ENCODE data around the gene ZNF839.
"Not testable (repeated sequence)": the region's sequence is repeated elsewhere in the genome, so short reads cannot be mapped to it uniquely, and the experiment has no call there.

ZNF839 gene

DNA sequence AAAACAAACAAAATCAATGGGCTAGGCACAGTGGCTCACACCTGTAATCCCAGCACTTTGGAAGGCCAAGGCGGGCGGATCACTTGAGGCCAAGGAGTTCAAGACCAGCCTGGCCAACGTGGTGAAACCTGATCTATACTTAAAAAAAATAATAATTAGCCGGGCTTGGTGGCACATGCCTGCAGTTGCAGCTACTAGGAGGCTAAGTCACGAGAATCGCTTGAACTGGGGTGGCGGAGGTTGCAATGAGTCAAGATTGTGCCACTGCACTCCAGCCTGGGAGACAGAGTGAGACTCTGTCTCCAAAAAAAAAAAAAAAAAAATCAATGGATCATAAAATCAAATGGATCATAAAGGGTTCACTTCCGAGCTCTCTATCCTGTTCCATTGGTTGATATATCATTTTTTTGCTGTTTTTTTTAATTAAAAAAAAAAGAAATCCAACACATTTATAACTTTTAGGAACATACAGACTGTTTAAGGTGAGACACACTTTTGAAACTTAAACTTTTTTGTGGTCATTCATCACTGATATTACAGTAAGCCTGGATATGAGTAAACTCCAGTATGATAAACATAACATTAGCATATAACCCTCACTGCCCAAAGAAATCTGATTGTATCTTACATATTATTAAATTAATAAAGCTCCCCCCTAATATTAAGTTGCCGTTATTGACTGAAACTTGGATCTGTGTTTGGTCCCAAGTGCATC, 36.6 kb upstream of the ZNF839 start:
- Histone ChIP-seq H3K9ac (ENCODE audit: insufficient read length) (no peak overlapping the region), H3K4me3 (no peak overlapping the region), H3K27ac (no peak overlapping the region), H3K9me3 (ENCODE audit: low read depth, low read length) (no peaks in the 10 kb centered on the region), H3K36me3 (ENCODE audit: insufficient read depth, low read length) (no peaks in the 10 kb centered on the region)
- TF ChIP-seq EZH2 (IDR thresholded peaks at IDR 0.05) (no peak), FOXP2 (optimal IDR thresholded peaks at IDR 0.05; ENCODE audit: control extremely low read depth, extremely low read length, insufficient read depth) (no peak), POLR2AphosphoS5 (IDR thresholded peaks at IDR 0.05; ENCODE audit: borderline replicate concordance, low read depth, low read length) (no peak)
- DNase-seq (ENCODE audit: low read depth, low spot score) = no peak

DNA sequence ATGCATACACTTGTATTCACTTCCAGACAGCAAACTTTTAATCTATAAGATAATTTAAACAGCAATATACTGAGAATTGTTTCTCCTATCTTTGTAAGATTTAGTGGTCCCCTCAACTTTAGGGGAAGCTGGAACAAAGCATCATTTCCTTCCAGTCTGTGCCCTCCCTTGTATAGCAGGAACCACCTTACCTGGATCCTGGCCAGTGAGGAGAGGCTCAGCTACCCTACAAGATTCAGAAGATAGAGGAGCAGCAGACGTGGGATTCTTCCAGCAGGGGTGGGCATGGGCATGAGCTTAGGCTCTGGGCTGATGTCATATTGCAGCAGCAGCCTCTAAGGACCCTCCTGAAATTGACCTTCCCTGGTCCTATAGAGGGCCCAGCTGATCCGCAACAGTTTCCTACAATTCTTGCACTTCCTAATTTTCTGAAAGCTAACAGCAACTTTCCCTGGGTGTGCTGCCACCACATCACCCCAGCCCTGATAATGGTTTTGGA, 35.9 kb upstream of the ZNF839 start:
- Histone ChIP-seq H3K27ac (no peak overlapping the region), H3K9ac (ENCODE audit: insufficient read length) (no peak overlapping the region)
- TF ChIP-seq FOXP2 (optimal IDR thresholded peaks at IDR 0.05; ENCODE audit: control extremely low read depth, extremely low read length, insufficient read depth) (no peak), EZH2 (IDR thresholded peaks at IDR 0.05) (no peak), POLR2AphosphoS5 (IDR thresholded peaks at IDR 0.05; ENCODE audit: borderline replicate concordance, low read depth, low read length) (no peak)

DNA sequence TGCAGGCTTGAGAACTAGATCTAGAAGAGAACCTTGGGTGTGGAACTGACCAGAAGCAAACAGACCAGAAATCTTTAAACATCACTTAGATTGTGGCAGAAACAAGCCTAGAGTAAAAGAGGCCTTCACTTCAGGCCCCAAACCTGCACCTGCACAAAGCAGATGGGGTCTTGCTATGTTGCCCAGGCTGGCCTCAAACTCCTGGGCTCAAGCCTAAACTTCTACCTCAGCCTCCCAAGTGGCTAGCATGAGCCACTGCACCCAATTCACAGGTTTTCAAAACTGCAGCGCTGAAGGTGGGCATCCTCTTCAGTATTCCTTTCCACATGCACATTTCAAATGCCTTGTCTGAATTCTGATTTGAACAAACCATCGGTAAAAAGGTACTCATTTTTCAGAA, 34.4 kb upstream of the ZNF839 start:
- H3K36me3 ChIP-seq (ENCODE audit: insufficient read depth, low read length) = no peaks in the 10 kb centered on the region
- TF ChIP-seq EZH2 (IDR thresholded peaks at IDR 0.05) (no peak), POLR2AphosphoS5 (IDR thresholded peaks at IDR 0.05; ENCODE audit: borderline replicate concordance, low read depth, low read length) (no peak), FOXP2 (optimal IDR thresholded peaks at IDR 0.05; ENCODE audit: control extremely low read depth, extremely low read length, insufficient read depth) (no peak)
- no peaks in the 10 kb centered on the region for H3K9me3 ChIP-seq (ENCODE audit: low read depth, low read length)

More for the DNA sequence above, 35.9 kb upstream of the ZNF839 start:
- Histone ChIP-seq H3K36me3 (ENCODE audit: insufficient read depth, low read length) (no peaks in the 10 kb centered on the region), H3K4me3 (no peak overlapping the region), H3K9me3 (ENCODE audit: low read depth, low read length) (no peaks in the 10 kb centered on the region)
- DNase-seq (ENCODE audit: low read depth, low spot score) = no peak

DNA sequence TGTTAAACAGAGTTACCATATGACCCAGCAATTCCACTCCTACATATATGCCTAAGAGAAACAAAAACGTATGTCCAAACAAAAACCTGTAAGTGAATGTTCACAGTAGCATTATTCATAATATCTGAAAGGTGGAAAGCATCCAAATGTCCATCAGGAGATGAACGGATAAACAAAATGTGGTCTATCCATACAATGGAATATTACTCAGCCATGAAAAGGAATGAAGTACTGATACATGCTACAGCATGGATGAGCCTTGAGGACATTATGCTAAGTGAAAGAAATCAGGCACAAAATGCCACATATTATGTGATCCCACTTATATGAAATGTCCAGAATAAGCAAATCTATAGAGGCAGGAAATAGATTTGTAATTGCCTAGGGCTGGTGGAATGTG, 31.4 kb upstream of the ZNF839 start:
- Histone ChIP-seq H3K27ac (no peak overlapping the region), H3K9me3 (ENCODE audit: low read depth, low read length) (no peaks in the 10 kb centered on the region), H3K36me3 (ENCODE audit: insufficient read depth, low read length) (no peaks in the 10 kb centered on the region), H3K9ac (ENCODE audit: insufficient read length) (no peak overlapping the region), H3K4me3 (no peak overlapping the region)
- DNase-seq (ENCODE audit: low read depth, low spot score) = no peak
- TF ChIP-seq EZH2 (IDR thresholded peaks at IDR 0.05) = no peak
- no peak for TF ChIP-seq POLR2AphosphoS5 (IDR thresholded peaks at IDR 0.05; ENCODE audit: borderline replicate concordance, low read depth, low read length)
- no peak for TF ChIP-seq FOXP2 (optimal IDR thresholded peaks at IDR 0.05; ENCODE audit: control extremely low read depth, extremely low read length, insufficient read depth)

More for the DNA sequence above, 34.4 kb upstream of the ZNF839 start:
- no peak overlapping the region for H3K27ac ChIP-seq
- H3K9ac ChIP-seq (ENCODE audit: insufficient read length) = no peak overlapping the region
- DNase-seq (ENCODE audit: low read depth, low spot score) = no peak
- H3K4me3 ChIP-seq = no peak overlapping the region

DNA sequence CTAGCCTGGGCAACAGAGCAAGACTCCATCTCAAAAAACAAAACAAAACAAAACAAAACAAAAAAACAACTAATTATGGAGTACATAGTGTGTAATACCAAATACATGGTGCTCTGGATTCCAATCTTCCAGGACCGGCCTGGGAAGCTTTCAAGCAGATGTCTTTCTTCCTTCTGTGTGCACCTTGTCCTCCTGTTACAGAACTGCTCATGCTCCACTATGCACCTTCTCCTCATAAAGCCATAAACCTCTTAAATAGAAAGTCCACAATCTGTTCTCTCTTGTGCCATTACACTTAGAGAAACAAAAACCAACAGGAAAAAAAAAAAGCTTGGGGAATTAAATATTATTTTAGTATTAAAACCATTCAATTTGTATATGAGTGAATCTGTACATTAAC, 27.1 kb upstream of the ZNF839 start:
- Histone ChIP-seq H3K9me3 (ENCODE audit: low read depth, low read length) (no peaks in the 10 kb centered on the region), H3K9ac (ENCODE audit: insufficient read length) (no peak overlapping the region), H3K27ac (no peak overlapping the region), H3K4me3 (no peak overlapping the region), H3K36me3 (ENCODE audit: insufficient read depth, low read length) (no peaks in the 10 kb centered on the region)
- TF ChIP-seq FOXP2 (optimal IDR thresholded peaks at IDR 0.05; ENCODE audit: control extremely low read depth, extremely low read length, insufficient read depth) = no peak
- DNase-seq (ENCODE audit: low read depth, low spot score) = no peak

DNA sequence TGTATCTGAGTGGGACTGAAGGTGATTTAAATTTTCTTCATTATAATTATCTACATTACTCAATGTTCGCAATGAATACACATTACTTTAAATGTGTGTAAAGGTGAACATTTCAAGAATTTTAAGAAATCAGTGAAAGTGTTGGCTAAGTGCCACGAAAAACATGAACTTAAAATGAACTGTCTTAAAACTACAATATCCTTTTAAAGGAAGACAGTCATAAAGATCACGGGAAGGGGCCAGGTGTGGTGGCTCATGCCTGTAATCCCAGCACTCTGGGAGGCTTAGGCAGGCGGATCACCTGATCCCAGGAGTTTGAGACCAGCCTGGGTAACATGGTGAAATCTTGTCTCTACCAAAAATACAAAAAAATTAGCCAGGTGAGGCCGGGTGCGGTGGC, 25.8 kb upstream of the ZNF839 start:
- no peak overlapping the region for H3K27ac ChIP-seq
- no peaks in the 10 kb centered on the region for H3K9me3 ChIP-seq (ENCODE audit: low read depth, low read length)
- no peaks in the 10 kb centered on the region for H3K36me3 ChIP-seq (ENCODE audit: insufficient read depth, low read length)
- no peak overlapping the region for H3K4me3 ChIP-seq
- no peak for DNase-seq (ENCODE audit: low read depth, low spot score)
- TF ChIP-seq EZH2 (IDR thresholded peaks at IDR 0.05) (no peak), POLR2AphosphoS5 (IDR thresholded peaks at IDR 0.05; ENCODE audit: borderline replicate concordance, low read depth, low read length) (no peak), FOXP2 (optimal IDR thresholded peaks at IDR 0.05; ENCODE audit: control extremely low read depth, extremely low read length, insufficient read depth) (no peak)
- H3K9ac ChIP-seq (ENCODE audit: insufficient read length) = no peak overlapping the region

DNA sequence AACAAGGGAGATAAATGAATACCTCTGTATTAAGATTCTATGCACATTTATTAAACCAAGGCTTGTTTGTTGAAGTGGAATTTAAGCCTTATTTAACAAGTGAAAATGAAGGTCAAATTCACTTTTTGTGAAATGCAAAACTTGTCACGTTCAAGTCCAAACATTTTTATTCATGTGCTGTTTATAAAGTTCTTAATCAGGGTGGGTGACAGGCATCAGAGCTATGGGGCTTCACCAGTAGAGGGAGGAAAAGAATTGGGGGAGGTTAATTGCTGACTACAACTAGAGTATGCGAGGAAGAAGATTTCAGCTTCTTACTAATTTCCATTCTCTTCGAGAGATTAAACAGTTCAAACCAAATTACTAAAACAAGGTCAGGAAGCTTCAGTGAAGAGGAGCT, 24.3 kb upstream of the ZNF839 start:
- no peak for TF ChIP-seq POLR2AphosphoS5 (IDR thresholded peaks at IDR 0.05; ENCODE audit: borderline replicate concordance, low read depth, low read length)
- no peak for TF ChIP-seq EZH2 (IDR thresholded peaks at IDR 0.05)
- TF ChIP-seq FOXP2 (optimal IDR thresholded peaks at IDR 0.05; ENCODE audit: control extremely low read depth, extremely low read length, insufficient read depth) = no peak
- Histone ChIP-seq H3K4me3 (no peak overlapping the region), H3K27ac (no peak overlapping the region), H3K9ac (ENCODE audit: insufficient read length) (no peak overlapping the region), H3K36me3 (ENCODE audit: insufficient read depth, low read length) (no peaks in the 10 kb centered on the region), H3K9me3 (ENCODE audit: low read depth, low read length) (no peaks in the 10 kb centered on the region)
- no peak for DNase-seq (ENCODE audit: low read depth, low spot score)

DNA sequence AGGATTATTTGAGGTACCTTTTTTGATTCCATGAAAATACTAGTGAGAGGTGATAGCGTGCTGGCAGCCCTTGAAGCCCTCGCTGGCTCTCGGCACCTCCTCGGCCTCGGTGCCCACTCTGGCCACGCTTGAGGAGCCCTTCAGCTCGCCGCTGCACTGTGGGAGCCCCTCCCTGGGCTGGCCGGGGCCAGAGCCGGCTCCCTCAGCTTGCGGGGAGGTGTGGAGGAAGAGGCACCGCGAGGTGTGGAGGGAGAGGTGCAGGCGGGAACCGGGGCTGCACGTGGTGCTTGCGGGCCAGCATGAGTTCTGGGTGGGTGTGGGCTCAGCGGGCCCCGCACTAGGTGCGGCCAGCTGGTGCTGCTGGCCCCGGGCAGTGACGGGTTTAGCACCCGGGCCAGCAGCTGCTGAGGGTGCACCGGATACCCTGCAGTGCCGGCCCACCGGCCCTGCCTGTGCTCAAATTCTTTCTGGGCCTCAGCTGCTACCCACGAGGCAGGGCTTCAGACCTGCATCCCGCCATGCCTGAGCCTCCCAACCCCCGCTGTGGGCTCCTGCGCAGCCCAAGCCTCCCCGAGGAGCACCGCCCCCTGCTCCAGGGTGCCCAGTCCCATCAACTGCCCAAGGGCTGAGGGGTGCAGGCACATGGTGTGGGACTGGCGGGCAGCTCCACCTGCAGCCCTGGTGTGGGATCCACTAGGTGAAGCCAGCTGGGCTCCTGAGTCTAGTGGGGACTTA, 21.9 kb upstream of the ZNF839 start:
- Histone ChIP-seq H3K9me3 (ENCODE audit: low read depth, low read length) (no peaks in the 10 kb centered on the region), H3K9ac (ENCODE audit: insufficient read length) (no peak overlapping the region), H3K36me3 (ENCODE audit: insufficient read depth, low read length) (no peaks in the 10 kb centered on the region), H3K27ac (no peak overlapping the region), H3K4me3 (no peak overlapping the region)
- TF ChIP-seq EZH2 (IDR thresholded peaks at IDR 0.05) = no peak
- TF ChIP-seq POLR2AphosphoS5 (IDR thresholded peaks at IDR 0.05; ENCODE audit: borderline replicate concordance, low read depth, low read length) = no peak
- TF ChIP-seq FOXP2 (optimal IDR thresholded peaks at IDR 0.05; ENCODE audit: control extremely low read depth, extremely low read length, insufficient read depth) = no peak
- DNase-seq (ENCODE audit: low read depth, low spot score) = no peak

DNA sequence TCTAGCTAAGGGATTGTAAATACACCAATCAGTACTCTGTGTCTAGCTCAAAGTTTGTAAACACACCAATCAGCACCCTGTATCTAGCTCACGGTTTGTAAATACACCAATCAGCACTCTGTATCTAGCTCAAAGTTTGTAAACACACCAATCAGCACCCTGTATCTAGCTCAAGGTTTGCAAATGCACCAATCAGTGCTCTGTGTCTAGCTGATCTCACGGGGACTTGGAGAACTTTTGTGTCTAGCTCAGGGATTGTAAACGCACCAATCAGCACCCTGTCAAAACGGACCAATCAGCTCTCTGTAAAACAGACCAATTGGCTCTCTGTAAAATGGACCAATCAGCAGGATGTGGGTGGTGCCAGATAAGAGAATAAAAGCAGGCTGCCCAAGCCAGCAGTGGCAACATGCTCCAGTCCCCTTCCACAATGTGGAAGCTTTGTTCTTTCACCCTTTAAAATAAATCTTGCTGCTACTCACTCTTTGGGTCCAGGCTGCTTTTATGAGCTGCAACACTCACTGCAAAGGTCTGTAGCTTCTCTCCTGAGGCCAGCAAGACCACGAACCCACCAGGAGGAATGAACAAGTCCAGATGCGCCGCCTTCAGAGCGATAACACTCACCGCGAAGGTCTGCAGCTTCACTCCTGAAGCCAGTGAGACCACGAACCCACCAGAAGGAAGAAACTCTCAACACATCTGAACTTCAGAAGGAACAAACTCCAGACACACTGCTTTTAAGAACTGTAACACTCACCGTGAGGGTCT, 21.1 kb upstream of the ZNF839 start:
- H3K9ac ChIP-seq (ENCODE audit: insufficient read length); H3K27ac ChIP-seq; H3K36me3 ChIP-seq (ENCODE audit: insufficient read depth, low read length); H3K4me3 ChIP-seq; H3K9me3 ChIP-seq (ENCODE audit: low read depth, low read length); DNase-seq (ENCODE audit: low read depth, low spot score): not testable (repeated sequence)
